Activated B cell treated with CpG ODN at 0.5 μM for 24 hours (primary cell): Measurements from ENCODE around the gene PCDHGC5. TPM values are rescaled to one million over a fixed set of nuclear protein-coding genes. Genes with fewer than 3 reads are reported as not detected.

Experiments
- ATAC-seq: fragments of 200-7000 bp; cut with Tn5 transposase; one replicate; pipeline ENCODE4 v1.10.0; 2021; ENCODE audit warnings: low read depth, mild to moderate bottlenecking, moderate library complexity
- CTCF ChIA-PET: fragments of 350-600 bp; sonication (Branson Sonifier 250); formaldehyde crosslinking; loops from one replicate; lab custom pipeline; 2021; ENCODE audit warnings: antibody characterized with exemption; lab: Charles Lee
- POLR2A ChIA-PET: fragments of 350-600 bp; sonication (Branson Sonifier 250); formaldehyde crosslinking; loops from one replicate; lab custom pipeline; 2021; ENCODE audit warnings: antibody characterized with exemption; lab: Charles Lee
- DNase-seq: peaks from one replicate; pipeline ENCODE4 v3.0.0; 2022
- H3K27ac Mint-ChIP-seq: one replicate; pipeline ENCODE4 v1.8.0; 2020; ENCODE audit warnings: mixed read lengths
- H3K27me3 Mint-ChIP-seq: one replicate; pipeline ENCODE4 v1.8.0; 2021; ENCODE audit warnings: mixed read lengths
- H3K36me3 Mint-ChIP-seq: one replicate; pipeline ENCODE4 v1.8.0; 2021; ENCODE audit warnings: low read depth, mixed read lengths
- H3K4me1 Mint-ChIP-seq: one replicate; pipeline ENCODE4 v1.8.0; 2021; ENCODE audit warnings: mixed read lengths
- H3K4me3 Mint-ChIP-seq: one replicate; pipeline ENCODE4 v1.8.0; 2020; ENCODE audit warnings: mild to moderate bottlenecking, mixed read lengths
- H3K9me3 Mint-ChIP-seq: one replicate; pipeline ENCODE4 v1.8.0; 2020; ENCODE audit warnings: mixed read lengths
- CTCF ChIP-seq: fragments of 200-600 bp; IDR thresholded peaks from one replicate; pipeline ENCODE4 v1.8.0; 2022; ENCODE audit warnings: antibody characterized with exemption, mild to moderate bottlenecking
- intact Hi-C: fragments of 100-400 bp; cut with micrococcal nuclease; formaldehyde crosslinking; loops from one replicate; pipeline ENCODE4 v1.15.1; 2024
- total RNA-seq: library from RNA; stranded (reverse); gene quantifications from 2 replicates; pipeline ENCODE4 v1.2.3, GENCODE V29; 2022

The PCDHGC5 gene
- total RNA-seq, 1 donor from 2014 or later = 0.38 TPM

GRCh38 chr5:141529002-141529401 lies 40.1 kb downstream of the PCDHGC5 start:
- intact Hi-C loops = no loop called here
- H3K27ac Mint-ChIP-seq = no peak overlapping the region
- no peaks in the 10 kb centered on the region for H3K27me3 Mint-ChIP-seq
- ATAC-seq = no peak
- no peaks in the 10 kb centered on the region for H3K9me3 Mint-ChIP-seq
- H3K36me3 Mint-ChIP-seq = peaks cover 5% of the 10 kb centered on the region
- DNase-seq = no peak
- H3K4me3 Mint-ChIP-seq = no peak overlapping the region
- no peak for TF ChIP-seq CTCF
- POLR2A ChIA-PET = no interaction called here
- peaks cover 10% of the 10 kb centered on the region for H3K4me1 Mint-ChIP-seq
- CTCF ChIA-PET = interaction anchor here (1.5 kb wide), 1 partner anchor 99 kb away, joined by 8 read pairs; the partner anchor contains the start of gene PCDHGA12

- intact Hi-C loops = no loop called here
- Mint-ChIP-seq H3K27ac (no peak overlapping the region), H3K4me1 (peaks cover 4% of the 10 kb centered on the region), H3K9me3 (no peaks in the 10 kb centered on the region), H3K4me3 (peak overlapping the region; percentile 7), H3K36me3 (peaks cover 14% of the 10 kb centered on the region), H3K27me3 (no peaks in the 10 kb centered on the region)
- ATAC-seq = peak; percentile 36
- POLR2A ChIA-PET = no interaction called here
- CTCF ChIA-PET = no interaction called here
- no peak for DNase-seq
- no peak for TF ChIP-seq CTCF
These were observed 41.0 kb downstream of the PCDHGC5 start for GRCh38 chr5:141529873-141530272.

GRCh38 chr5:141532726-141533125 lies 43.8 kb downstream of the PCDHGC5 start:
- Mint-ChIP-seq H3K27ac (no peak overlapping the region), H3K27me3 (no peaks in the 10 kb centered on the region), H3K9me3 (no peaks in the 10 kb centered on the region), H3K4me3 (no peak overlapping the region), H3K4me1 (no peaks in the 10 kb centered on the region), H3K36me3 (peaks cover 30% of the 10 kb centered on the region)
- intact Hi-C loops = no loop called here
- no peak for TF ChIP-seq CTCF
- ChIA-PET CTCF (no interaction called here), POLR2A (no interaction called here)
- ATAC-seq = no peak
- DNase-seq = no peak

GRCh38 chr5:141533897-141534296 lies 45.0 kb downstream of the PCDHGC5 start:
- Mint-ChIP-seq H3K27me3 (no peaks in the 10 kb centered on the region), H3K4me3 (no peak overlapping the region), H3K36me3 (peaks cover 30% of the 10 kb centered on the region), H3K9me3 (no peaks in the 10 kb centered on the region), H3K27ac (no peak overlapping the region), H3K4me1 (no peaks in the 10 kb centered on the region)
- ATAC-seq (no peak), DNase-seq (no peak)
- TF ChIP-seq CTCF = no peak
- ChIA-PET POLR2A (no interaction called here), CTCF (interaction anchor here (0.7 to 1.0 kb wide), 2 partner anchors 30 to 42 kb away, joined by 4 read pairs; no protein-coding TSS in a partner anchor)
- intact Hi-C loops = no loop called here

GRCh38 chr5:141534492-141535213 lies 45.8 kb downstream of the PCDHGC5 start:
- ChIA-PET POLR2A (no interaction called here), CTCF (interaction anchor here (0.8 to 1.2 kb wide), 2 partner anchors 10 to 30 kb away, joined by 3 read pairs; no protein-coding TSS in a partner anchor)
- intact Hi-C loops = no loop called here
- Mint-ChIP-seq H3K27ac (no peak overlapping the region), H3K4me1 (no peaks in the 10 kb centered on the region), H3K36me3 (peaks cover 34% of the 10 kb centered on the region), H3K4me3 (no peak overlapping the region), H3K27me3 (no peaks in the 10 kb centered on the region), H3K9me3 (no peaks in the 10 kb centered on the region)
- ATAC-seq = no peak
- no peak for TF ChIP-seq CTCF
- DNase-seq = no peak

Other genes with a start within 250 kb of the PCDHGC5 start
- not detected in 2 replicates for gene PCDHB15, start 243.7 kb upstream of the PCDHGC5 start, total RNA-seq
- gene SLC25A2, start 185.0 kb upstream of the PCDHGC5 start, total RNA-seq = 2.6 and 3.9 TPM in 2 replicates
- gene TAF7, start 168.3 kb upstream of the PCDHGC5 start, total RNA-seq = 86.7 and 87.3 TPM in 2 replicates
- 0.20 and 0.29 TPM in 2 replicates for gene PCDHGA1, start 158.6 kb upstream of the PCDHGC5 start, total RNA-seq
- 0.09 and 0.15 TPM in 2 replicates for gene PCDHGA2, start 150.3 kb upstream of the PCDHGC5 start, total RNA-seq
- 0.20 and 0.51 TPM in 2 replicates for gene PCDHGA3, start 145.3 kb upstream of the PCDHGC5 start, total RNA-seq
- 0.37 and 0.44 TPM in 2 replicates for gene PCDHGB1, start 139.0 kb upstream of the PCDHGC5 start, total RNA-seq
- 0.34 and 0.75 TPM in 2 replicates for gene PCDHGA4, start 134.1 kb upstream of the PCDHGC5 start, total RNA-seq
- 2.2 and 2.6 TPM in 2 replicates for gene PCDHGB2, start 129.1 kb upstream of the PCDHGC5 start, total RNA-seq
- gene PCDHGA5, start 124.9 kb upstream of the PCDHGC5 start, total RNA-seq = 1.1 and 1.2 TPM in 2 replicates
- gene PCDHGB3, start 118.8 kb upstream of the PCDHGC5 start, total RNA-seq = 2.0 and 2.6 TPM in 2 replicates
- 1.8 and 2.3 TPM in 2 replicates for gene PCDHGA6, start 115.2 kb upstream of the PCDHGC5 start, total RNA-seq
- gene PCDHGA7, start 106.3 kb upstream of the PCDHGC5 start, total RNA-seq = 1.3 and 1.6 TPM in 2 replicates
- 0.91 and 1.2 TPM in 2 replicates for gene PCDHGB4, start 101.4 kb upstream of the PCDHGC5 start, total RNA-seq
- 0.54 and 0.69 TPM in 2 replicates for gene PCDHGA8, start 96.4 kb upstream of the PCDHGC5 start, total RNA-seq
- 1.8 and 2.7 TPM in 2 replicates for gene PCDHGB5, start 91.1 kb upstream of the PCDHGC5 start, total RNA-seq
- gene PCDHGA9, start 86.3 kb upstream of the PCDHGC5 start, total RNA-seq = 1.1 and 1.3 TPM in 2 replicates
- gene PCDHGB6, start 81.1 kb upstream of the PCDHGC5 start, total RNA-seq = 1.2 and 1.6 TPM in 2 replicates
- gene PCDHGA10, start 76.1 kb upstream of the PCDHGC5 start, total RNA-seq = 1.2 and 1.3 TPM in 2 replicates
- 1.2 and 1.4 TPM in 2 replicates for gene PCDHGB7, start 71.4 kb upstream of the PCDHGC5 start, total RNA-seq
- 0.73 and 1.1 TPM in 2 replicates for gene PCDHGA11, start 68.0 kb upstream of the PCDHGC5 start, total RNA-seq
- gene PCDHGA12, start 58.6 kb upstream of the PCDHGC5 start, total RNA-seq = 1.3 and 1.6 TPM in 2 replicates
- 2.6 and 3.3 TPM in 2 replicates for gene PCDHGC3, start 13.1 kb upstream of the PCDHGC5 start, total RNA-seq
- gene PCDHGC4, start 4.1 kb upstream of the PCDHGC5 start, total RNA-seq = 0.69 TPM in 2 replicates
- gene DIAPH1, start 129.9 kb downstream of the PCDHGC5 start, total RNA-seq = 136 and 138 TPM in 2 replicates
- gene HDAC3, start 147.8 kb downstream of the PCDHGC5 start, total RNA-seq = 101 and 102 TPM in 2 replicates
- 16.8 and 18.9 TPM in 2 replicates for gene RELL2, start 147.9 kb downstream of the PCDHGC5 start, total RNA-seq
- gene FCHSD1, start 162.3 kb downstream of the PCDHGC5 start, total RNA-seq = 63.2 and 79.5 TPM in 2 replicates
- 0.44 and 0.49 TPM in 2 replicates for gene ARAP3, start 193.1 kb downstream of the PCDHGC5 start, total RNA-seq